HepG2 (cell line): ENCODE data around the gene UNC50. TPM values are rescaled to one million over a fixed set of nuclear protein-coding genes. Genes with fewer than 3 reads are reported as not detected.

ENCODE experiments used
- ESRRA ChIP-seq: sonication (generic); formaldehyde crosslinking; IDR thresholded peaks from 2 replicates; pipeline ENCODE4 v1.5.1; 2020; ENCODE audit warnings: mild to moderate bottlenecking, low read depth, missing genetic modification reagents
- HOXD1 ChIP-seq: sonication (generic); formaldehyde crosslinking; IDR thresholded peaks from 2 replicates; pipeline ENCODE4 v1.5.0; 2020; ENCODE audit warnings: missing genetic modification reagents
- NKX3-1 ChIP-seq: sonication (generic); formaldehyde crosslinking; IDR thresholded peaks from 2 replicates; pipeline ENCODE4 v1.5.0; 2020; ENCODE audit warnings: missing genetic modification reagents
- RORA ChIP-seq: sonication (generic); formaldehyde crosslinking; IDR thresholded peaks from 2 replicates; pipeline ENCODE4 v1.5.0; 2020; ENCODE audit warnings: mild to moderate bottlenecking, missing genetic modification reagents, moderate library complexity
- SP140L ChIP-seq: sonication (generic); formaldehyde crosslinking; IDR thresholded peaks from 2 replicates; pipeline ENCODE4 v1.4.0; 2020; ENCODE audit warnings: missing genetic modification reagents, borderline replicate concordance
- ZNF44 ChIP-seq: sonication (generic); formaldehyde crosslinking; IDR thresholded peaks from 2 replicates; pipeline ENCODE4 v1.5.1; 2020; ENCODE audit warnings: mild to moderate bottlenecking, missing genetic modification reagents
- ZNF660 ChIP-seq: sonication (generic); formaldehyde crosslinking; IDR thresholded peaks from 2 replicates; pipeline ENCODE4 v1.5.1; 2020; ENCODE audit warnings: mild to moderate bottlenecking, low read depth, missing genetic modification reagents, borderline replicate concordance
- ZNF703 ChIP-seq: sonication (generic); formaldehyde crosslinking; IDR thresholded peaks from 2 replicates; pipeline ENCODE4 v1.5.1; 2020; ENCODE audit warnings: missing genetic modification reagents, mild to moderate bottlenecking, moderate library complexity, borderline replicate concordance
- polyA plus RNA-seq, 8 experiments: library from polyadenylated mRNA; depleted of rRNA in 3 of 8; stranded (reverse) in 7 of 8; unstranded in 1 of 8; fragments of >200 nt; fragmentation: Illumina TruSeq in 4 of 8; extraction: Trizol in 4 of 8; gene quantifications; 2 replicates each; pipeline versions ENCODE4 v1.2.1 to v1.2.3, GENCODE V29; 2011 to 2016; ENCODE audit warnings: low read depth in 4 of 8, missing spikeins in 1 of 8, mixed read lengths in 1 of 8; ENCODE audit not compliant: insufficient read depth in 1 of 8
- total RNA-seq, 5 experiments: library from RNA; depleted of rRNA; stranded (reverse); fragments of >200 nt; fragmentation: Illumina TruSeq; extraction: Trizol; gene quantifications; 2 replicates each; pipeline ENCODE4 v1.2.3, GENCODE V29; 2016; ENCODE audit warnings: low read depth in 1 of 5
- TF ChIP-seq, protein P1 (sequence below), 2 experiments: IDR thresholded peaks; 2 replicates each; pipeline ENCODE4 v1.6.1; 2011 to 2012; ENCODE audit warnings: low read length in 2 of 2, borderline replicate concordance in 1 of 2, low read depth in 1 of 2, mild to moderate bottlenecking in 1 of 2, moderate library complexity in 1 of 2
- TF ChIP-seq, protein P2 (sequence below): IDR thresholded peaks from 2 replicates; pipeline ENCODE4 v1.4.0; 2020; ENCODE audit warnings: mild to moderate bottlenecking, missing genetic modification reagents
- TF ChIP-seq, protein P3 (sequence below): sonication (generic); formaldehyde crosslinking; IDR thresholded peaks from 2 replicates; pipeline ENCODE4 v1.9.0; 2021; ENCODE audit warnings: missing genetic modification reagents, borderline replicate concordance
- TF ChIP-seq, protein P4 (sequence below): sonication (generic); formaldehyde crosslinking; IDR thresholded peaks from 2 replicates; pipeline ENCODE4 v1.5.1; 2020; ENCODE audit warnings: mild to moderate bottlenecking, missing genetic modification reagents, moderate library complexity
- TF ChIP-seq, protein P5 (sequence below): sonication (generic); formaldehyde crosslinking; IDR thresholded peaks from 2 replicates; pipeline ENCODE4 v1.4.0; 2020; ENCODE audit warnings: missing genetic modification reagents
- TF ChIP-seq, protein P6 (sequence below): IDR thresholded peaks from 2 replicates; pipeline ENCODE4 v1.6.1; 2016

The UNC50 gene
- total and polyA plus RNA-seq, 2 of the 13 experiments (the other 11 are each of a cell fraction or from before 2014, with no cell fraction given): 92.6 to 95.6 TPM

DNA sequence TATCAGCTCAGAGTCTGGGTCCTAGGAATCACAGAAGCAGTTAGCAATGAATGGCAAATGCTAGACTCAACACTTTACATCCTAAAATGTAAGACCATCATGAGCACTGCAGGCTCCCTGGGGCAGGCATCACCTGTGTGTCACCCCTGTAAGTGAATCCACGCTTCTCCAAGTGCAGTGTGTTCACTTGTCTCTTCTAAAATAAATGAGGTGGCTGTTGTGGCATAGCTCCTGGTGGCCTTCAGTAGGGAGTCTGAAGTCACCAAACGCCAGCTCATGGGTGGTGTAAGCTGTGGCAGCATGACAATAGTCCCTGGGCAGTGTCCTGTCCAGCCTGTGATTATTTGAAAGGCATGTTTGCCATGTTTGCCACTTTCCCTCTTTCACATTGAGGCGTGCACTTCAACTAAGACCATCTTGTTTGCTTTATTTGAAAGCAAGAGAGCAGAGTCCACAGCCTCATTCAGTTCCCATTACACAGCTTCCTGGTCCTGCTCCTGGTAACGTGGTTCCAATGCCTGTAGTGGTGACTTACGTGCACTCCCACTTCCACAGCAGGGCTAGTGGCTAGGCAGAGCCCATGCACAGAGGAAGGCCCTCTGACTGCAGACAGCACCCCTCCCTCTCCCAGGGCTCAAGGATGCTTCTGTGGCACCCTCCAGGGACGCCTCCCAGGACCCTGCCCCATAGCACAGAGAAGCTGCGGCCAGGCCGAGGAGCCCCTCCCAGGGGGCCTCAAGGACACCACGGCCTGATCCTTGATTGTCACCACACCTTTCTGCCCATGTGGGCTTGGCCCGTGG is 24.4 kb upstream of the UNC50 start (continued):
- TF ChIP-seq, protein P1, sequence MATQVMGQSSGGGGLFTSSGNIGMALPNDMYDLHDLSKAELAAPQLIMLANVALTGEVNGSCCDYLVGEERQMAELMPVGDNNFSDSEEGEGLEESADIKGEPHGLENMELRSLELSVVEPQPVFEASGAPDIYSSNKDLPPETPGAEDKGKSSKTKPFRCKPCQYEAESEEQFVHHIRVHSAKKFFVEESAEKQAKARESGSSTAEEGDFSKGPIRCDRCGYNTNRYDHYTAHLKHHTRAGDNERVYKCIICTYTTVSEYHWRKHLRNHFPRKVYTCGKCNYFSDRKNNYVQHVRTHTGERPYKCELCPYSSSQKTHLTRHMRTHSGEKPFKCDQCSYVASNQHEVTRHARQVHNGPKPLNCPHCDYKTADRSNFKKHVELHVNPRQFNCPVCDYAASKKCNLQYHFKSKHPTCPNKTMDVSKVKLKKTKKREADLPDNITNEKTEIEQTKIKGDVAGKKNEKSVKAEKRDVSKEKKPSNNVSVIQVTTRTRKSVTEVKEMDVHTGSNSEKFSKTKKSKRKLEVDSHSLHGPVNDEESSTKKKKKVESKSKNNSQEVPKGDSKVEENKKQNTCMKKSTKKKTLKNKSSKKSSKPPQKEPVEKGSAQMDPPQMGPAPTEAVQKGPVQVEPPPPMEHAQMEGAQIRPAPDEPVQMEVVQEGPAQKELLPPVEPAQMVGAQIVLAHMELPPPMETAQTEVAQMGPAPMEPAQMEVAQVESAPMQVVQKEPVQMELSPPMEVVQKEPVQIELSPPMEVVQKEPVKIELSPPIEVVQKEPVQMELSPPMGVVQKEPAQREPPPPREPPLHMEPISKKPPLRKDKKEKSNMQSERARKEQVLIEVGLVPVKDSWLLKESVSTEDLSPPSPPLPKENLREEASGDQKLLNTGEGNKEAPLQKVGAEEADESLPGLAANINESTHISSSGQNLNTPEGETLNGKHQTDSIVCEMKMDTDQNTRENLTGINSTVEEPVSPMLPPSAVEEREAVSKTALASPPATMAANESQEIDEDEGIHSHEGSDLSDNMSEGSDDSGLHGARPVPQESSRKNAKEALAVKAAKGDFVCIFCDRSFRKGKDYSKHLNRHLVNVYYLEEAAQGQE (IDR thresholded peaks at IDR 0.05; ENCODE audit: borderline replicate concordance in 1 of 2, low read depth in 1 of 2, low read length in 2 of 2): no peak; a peak in 1 of 4 replicates
- TF ChIP-seq, protein P2, sequence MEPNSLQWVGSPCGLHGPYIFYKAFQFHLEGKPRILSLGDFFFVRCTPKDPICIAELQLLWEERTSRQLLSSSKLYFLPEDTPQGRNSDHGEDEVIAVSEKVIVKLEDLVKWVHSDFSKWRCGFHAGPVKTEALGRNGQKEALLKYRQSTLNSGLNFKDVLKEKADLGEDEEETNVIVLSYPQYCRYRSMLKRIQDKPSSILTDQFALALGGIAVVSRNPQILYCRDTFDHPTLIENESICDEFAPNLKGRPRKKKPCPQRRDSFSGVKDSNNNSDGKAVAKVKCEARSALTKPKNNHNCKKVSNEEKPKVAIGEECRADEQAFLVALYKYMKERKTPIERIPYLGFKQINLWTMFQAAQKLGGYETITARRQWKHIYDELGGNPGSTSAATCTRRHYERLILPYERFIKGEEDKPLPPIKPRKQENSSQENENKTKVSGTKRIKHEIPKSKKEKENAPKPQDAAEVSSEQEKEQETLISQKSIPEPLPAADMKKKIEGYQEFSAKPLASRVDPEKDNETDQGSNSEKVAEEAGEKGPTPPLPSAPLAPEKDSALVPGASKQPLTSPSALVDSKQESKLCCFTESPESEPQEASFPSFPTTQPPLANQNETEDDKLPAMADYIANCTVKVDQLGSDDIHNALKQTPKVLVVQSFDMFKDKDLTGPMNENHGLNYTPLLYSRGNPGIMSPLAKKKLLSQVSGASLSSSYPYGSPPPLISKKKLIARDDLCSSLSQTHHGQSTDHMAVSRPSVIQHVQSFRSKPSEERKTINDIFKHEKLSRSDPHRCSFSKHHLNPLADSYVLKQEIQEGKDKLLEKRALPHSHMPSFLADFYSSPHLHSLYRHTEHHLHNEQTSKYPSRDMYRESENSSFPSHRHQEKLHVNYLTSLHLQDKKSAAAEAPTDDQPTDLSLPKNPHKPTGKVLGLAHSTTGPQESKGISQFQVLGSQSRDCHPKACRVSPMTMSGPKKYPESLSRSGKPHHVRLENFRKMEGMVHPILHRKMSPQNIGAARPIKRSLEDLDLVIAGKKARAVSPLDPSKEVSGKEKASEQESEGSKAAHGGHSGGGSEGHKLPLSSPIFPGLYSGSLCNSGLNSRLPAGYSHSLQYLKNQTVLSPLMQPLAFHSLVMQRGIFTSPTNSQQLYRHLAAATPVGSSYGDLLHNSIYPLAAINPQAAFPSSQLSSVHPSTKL (CRISPR knock-in tag): peak; percentile 82
- TF ChIP-seq ZNF660 (CRISPR knock-in tag) (no peak), ZNF703 (CRISPR knock-in tag) (no peak), HOXD1 (CRISPR knock-in tag) (no peak), RORA (CRISPR knock-in tag) (no peak), NKX3-1 (no peak), ZNF44 (0 out of 2 replicates have a peak, but pooled peaks have one; percentile 17), SP140L (no peak), ESRRA (no peak; the same call in 1 of the 2 replicates)
- TF ChIP-seq, protein P3, sequence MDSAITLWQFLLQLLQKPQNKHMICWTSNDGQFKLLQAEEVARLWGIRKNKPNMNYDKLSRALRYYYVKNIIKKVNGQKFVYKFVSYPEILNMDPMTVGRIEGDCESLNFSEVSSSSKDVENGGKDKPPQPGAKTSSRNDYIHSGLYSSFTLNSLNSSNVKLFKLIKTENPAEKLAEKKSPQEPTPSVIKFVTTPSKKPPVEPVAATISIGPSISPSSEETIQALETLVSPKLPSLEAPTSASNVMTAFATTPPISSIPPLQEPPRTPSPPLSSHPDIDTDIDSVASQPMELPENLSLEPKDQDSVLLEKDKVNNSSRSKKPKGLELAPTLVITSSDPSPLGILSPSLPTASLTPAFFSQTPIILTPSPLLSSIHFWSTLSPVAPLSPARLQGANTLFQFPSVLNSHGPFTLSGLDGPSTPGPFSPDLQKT: no peak
- TF ChIP-seq, protein P4, sequence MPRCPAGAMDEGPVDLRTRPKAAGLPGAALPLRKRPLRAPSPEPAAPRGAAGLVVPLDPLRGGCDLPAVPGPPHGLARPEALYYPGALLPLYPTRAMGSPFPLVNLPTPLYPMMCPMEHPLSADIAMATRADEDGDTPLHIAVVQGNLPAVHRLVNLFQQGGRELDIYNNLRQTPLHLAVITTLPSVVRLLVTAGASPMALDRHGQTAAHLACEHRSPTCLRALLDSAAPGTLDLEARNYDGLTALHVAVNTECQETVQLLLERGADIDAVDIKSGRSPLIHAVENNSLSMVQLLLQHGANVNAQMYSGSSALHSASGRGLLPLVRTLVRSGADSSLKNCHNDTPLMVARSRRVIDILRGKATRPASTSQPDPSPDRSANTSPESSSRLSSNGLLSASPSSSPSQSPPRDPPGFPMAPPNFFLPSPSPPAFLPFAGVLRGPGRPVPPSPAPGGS (CRISPR knock-in tag): 0 out of 2 replicates have a peak, but pooled peaks have one; percentile 46
- TF ChIP-seq, protein P5, sequence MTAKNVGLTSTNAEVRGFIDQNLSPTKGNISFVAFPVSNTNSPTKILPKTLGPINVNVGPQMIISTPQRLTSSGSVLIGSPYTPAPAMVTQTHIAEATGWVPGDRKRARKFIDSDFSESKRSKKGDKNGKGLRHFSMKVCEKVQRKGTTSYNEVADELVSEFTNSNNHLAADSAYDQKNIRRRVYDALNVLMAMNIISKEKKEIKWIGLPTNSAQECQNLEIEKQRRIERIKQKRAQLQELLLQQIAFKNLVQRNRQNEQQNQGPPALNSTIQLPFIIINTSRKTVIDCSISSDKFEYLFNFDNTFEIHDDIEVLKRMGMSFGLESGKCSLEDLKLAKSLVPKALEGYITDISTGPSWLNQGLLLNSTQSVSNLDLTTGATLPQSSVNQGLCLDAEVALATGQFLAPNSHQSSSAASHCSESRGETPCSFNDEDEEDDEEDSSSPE (CRISPR knock-in tag): peak; percentile 68
- TF ChIP-seq, protein P6, sequence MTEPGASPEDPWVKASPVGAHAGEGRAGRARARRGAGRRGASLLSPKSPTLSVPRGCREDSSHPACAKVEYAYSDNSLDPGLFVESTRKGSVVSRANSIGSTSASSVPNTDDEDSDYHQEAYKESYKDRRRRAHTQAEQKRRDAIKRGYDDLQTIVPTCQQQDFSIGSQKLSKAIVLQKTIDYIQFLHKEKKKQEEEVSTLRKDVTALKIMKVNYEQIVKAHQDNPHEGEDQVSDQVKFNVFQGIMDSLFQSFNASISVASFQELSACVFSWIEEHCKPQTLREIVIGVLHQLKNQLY (CRISPR knock-in tag): no peak
